HCT116 (cell line): ENCODE data around the gene MEI1. TPM values are rescaled to one million over a fixed set of nuclear protein-coding genes. Genes with fewer than 3 reads are reported as not detected.

Experiments
- ATAC-seq: fragments of 200-7000 bp; cut with Tn5 transposase; 2 replicates; pipeline ENCODE4 v1.9.1; 2020; ENCODE audit warnings: mild to moderate bottlenecking, moderate library complexity
- BruUV-seq: library from RNA; stranded (reverse); fragments of 400-500 nt; replicated peaks from 2 replicates; lab custom pipeline; 2021; lab: Mats Ljungman, UMichigan
- CTCF ChIA-PET: fragments of 300-600 bp; sonication (Branson Sonifier 250); formaldehyde crosslinking; loops from one replicate; lab custom pipeline; 2021; ENCODE audit warnings: antibody characterized with exemption; lab: Charles Lee
- POLR2A ChIA-PET: fragments of 300-600, 350-600 bp; sonication (Branson Sonifier 250); formaldehyde crosslinking; loops from one replicate; lab custom pipeline; 2021; ENCODE audit warnings: antibody characterized with exemption; lab: Charles Lee
- RAD21 ChIA-PET, 2 experiments: fragments of 300-600 bp; sonication (Branson Sonifier 250); formaldehyde crosslinking; loops; one replicate each; lab custom pipeline; 2023; ENCODE audit warnings: low total read pairs in 2 of 2; ENCODE audit not compliant: uncharacterized antibody in 2 of 2, unreplicated experiment in 2 of 2, low non-redundant PET in 1 of 2; lab: Charles Lee
- DNase-seq: peaks from one replicate; pipeline ENCODE4 v3.0.0-alpha.2; 2010; ENCODE audit warnings: low read depth, low spot score
- H2AFZ ChIP-seq: fragments of 200-600 bp; shearing (Covaris generic), sonication (generic); 2 replicates; pipeline ENCODE4 v1.6.1; 2017; ENCODE audit warnings: low read depth, mixed run types, mixed read lengths, antibody characterized with exemption, low read length; ENCODE audit not compliant: poor library complexity, severe bottlenecking
- H3K27ac ChIP-seq: 2 replicates; pipeline ENCODE4 v1.5.1; 2012; ENCODE audit warnings: low read depth, low read length
- H3K27me3 ChIP-seq: fragments of 200-600 bp; sonication (generic); 2 replicates; pipeline ENCODE4 v1.6.1; 2016; ENCODE audit warnings: mixed run types, low read length, mixed read lengths; ENCODE audit not compliant: insufficient read depth
- H3K36me3 ChIP-seq, 2 experiments: fragments of 200-500 bp in 1 of 2; fragments of 200-600 bp in 1 of 2; sonication (Bioruptor generic) in 1 of 2; sonication (generic) in 1 of 2; 2 replicates each; pipeline versions ENCODE4 v1.5.1 to v1.6.1; 2014 to 2016; ENCODE audit warnings: low read length in 2 of 2, inconsistent platforms in 1 of 2, mixed read lengths in 1 of 2, mixed run types in 1 of 2; ENCODE audit not compliant: insufficient read depth in 2 of 2, control insufficient read depth in 1 of 2
- H3K4me1 ChIP-seq, 2 experiments: fragments of 200-600 bp in 1 of 2; sonication (generic) in 1 of 2; 2 replicates each; pipeline versions ENCODE4 v1.5.1 to v1.6.1; 2012 to 2017; ENCODE audit warnings: low read length in 2 of 2, inconsistent platforms in 1 of 2, mild to moderate bottlenecking in 1 of 2, mixed read lengths in 1 of 2, mixed run types in 1 of 2, moderate library complexity in 1 of 2; ENCODE audit not compliant: insufficient read depth in 2 of 2, control insufficient read depth in 1 of 2
- H3K4me2 ChIP-seq: fragments of 200-600 bp; sonication (generic); 2 replicates; pipeline ENCODE4 v1.6.1; 2017; ENCODE audit warnings: mixed run types, low read length, mixed read lengths
- H3K4me3 ChIP-seq, 2 experiments: fragments of 200-600 bp in 1 of 2; sonication (generic) in 1 of 2; replicated peaks in 1 of 2; 2 replicates each; pipeline ENCODE4 v1.5.1; 2011 to 2016; ENCODE audit warnings: low read length in 2 of 2, control low read depth in 1 of 2, low read depth in 1 of 2, mild to moderate bottlenecking in 1 of 2, mixed read lengths in 1 of 2, mixed run types in 1 of 2
- H3K79me2 ChIP-seq: fragments of 200-600 bp; sonication (generic); 2 replicates; pipeline ENCODE4 v1.6.1; 2017; ENCODE audit warnings: mild to moderate bottlenecking, mixed run types, low read length, moderate library complexity, mixed read lengths; ENCODE audit not compliant: insufficient read depth
- H3K9ac ChIP-seq: fragments of 200-600 bp; sonication (generic); 2 replicates; pipeline ENCODE4 v1.6.1; 2016; ENCODE audit warnings: low read length, mixed read lengths
- H3K9me2 ChIP-seq: fragments of 200-600 bp; sonication (generic), shearing (Covaris generic); 2 replicates; pipeline ENCODE4 v1.6.1; 2017; ENCODE audit warnings: mixed run types, mild to moderate bottlenecking, moderate library complexity; ENCODE audit not compliant: insufficient read depth
- H3K9me3 ChIP-seq, 2 experiments: fragments of 200-500 bp in 1 of 2; fragments of 200-600 bp in 1 of 2; sonication (Bioruptor generic) in 1 of 2; sonication (generic) in 1 of 2; 2 replicates each; pipeline ENCODE4 v1.6.1; 2014 to 2017; ENCODE audit warnings: low read length in 2 of 2, mixed read lengths in 2 of 2, inconsistent platforms in 1 of 2, low read depth in 1 of 2, mild to moderate bottlenecking in 1 of 2, mixed run types in 1 of 2, moderate library complexity in 1 of 2; ENCODE audit not compliant: control insufficient read depth in 1 of 2, insufficient read depth in 1 of 2
- H4K20me1 ChIP-seq: fragments of 200-600 bp; sonication (generic), shearing (Covaris generic); 2 replicates; pipeline ENCODE4 v1.6.1; 2017; ENCODE audit warnings: mixed run types, mild to moderate bottlenecking, moderate library complexity; ENCODE audit not compliant: insufficient read depth
- CBX3 ChIP-seq: IDR thresholded peaks from 2 replicates; pipeline ENCODE4 v1.6.1; 2012; ENCODE audit warnings: low read depth
- CEBPB ChIP-seq: IDR thresholded peaks from 2 replicates; pipeline ENCODE4 v1.6.1; 2012; ENCODE audit warnings: low read depth
- EGR1 ChIP-seq: IDR thresholded peaks from 2 replicates; pipeline ENCODE4 v1.6.1; 2012; ENCODE audit warnings: low read depth
- EZH2phosphoT487 ChIP-seq: fragments of 200-600 bp; IDR thresholded peaks from 2 replicates; pipeline ENCODE4 v1.6.1; 2018; ENCODE audit warnings: antibody characterized with exemption, borderline replicate concordance
- FOSL1 ChIP-seq: IDR thresholded peaks from 2 replicates; pipeline ENCODE4 v1.6.1; 2012; ENCODE audit warnings: low read depth
- JUND ChIP-seq: IDR thresholded peaks from 2 replicates; pipeline ENCODE4 v1.6.1; 2012
- MAX ChIP-seq: IDR thresholded peaks from 2 replicates; pipeline ENCODE4 v1.6.1; 2012
- RAD21 ChIP-seq: IDR thresholded peaks from 2 replicates; pipeline ENCODE4 v1.6.1; 2012; ENCODE audit warnings: low read depth, mild to moderate bottlenecking
- SIN3A ChIP-seq: IDR thresholded peaks from 2 replicates; pipeline ENCODE4 v1.6.1; 2012; ENCODE audit warnings: low read depth
- SP1 ChIP-seq: IDR thresholded peaks from 2 replicates; pipeline ENCODE4 v1.6.1; 2012; ENCODE audit warnings: low read depth
- SRF ChIP-seq: IDR thresholded peaks from 2 replicates; pipeline ENCODE4 v1.6.1; 2012; ENCODE audit warnings: low read depth
- TCF7L2 ChIP-seq: IDR thresholded peaks from 2 replicates; pipeline ENCODE4 v1.7.0; 2011; ENCODE audit warnings: borderline replicate concordance, inconsistent platforms; ENCODE audit not compliant: insufficient read depth, insufficient read length; ENCODE audit errors: extremely low read depth
- ZBTB33 ChIP-seq: IDR thresholded peaks from 2 replicates; pipeline ENCODE4 v1.6.1; 2011; ENCODE audit warnings: mild to moderate bottlenecking, low read length, moderate library complexity; ENCODE audit not compliant: insufficient replicate concordance; ENCODE audit errors: extremely low read depth
- ZNF274 ChIP-seq: fragments of 200-500 bp; sonication (Bioruptor generic); IDR thresholded peaks from 2 replicates; pipeline ENCODE4 v1.6.1; 2014; ENCODE audit warnings: mild to moderate bottlenecking, low read depth, low read length, inconsistent platforms
- intact Hi-C: fragments of 100-400 bp; cut with micrococcal nuclease; formaldehyde crosslinking; loops from 2 replicates; pipeline ENCODE4 v1.10.0; 2022
- total RNA-seq: library from RNA; stranded (reverse); gene quantifications from one replicate; pipeline ENCODE4 v1.2.1, GENCODE V29; 2021; ENCODE audit not compliant: unreplicated experiment

Gene MEI1
- total RNA-seq, 1 experiment from 2014 or later = 0.64 TPM

GRCh38 chr22:41840216-41840615 is 140.9 kb downstream of the MEI1 start (continued):
- TF ChIP-seq ZBTB33 (no peak), JUND (no peak), FOSL1 (no peak), SIN3A (no peak), CEBPB (no peak), CBX3 (no peak), MAX (no peak), ZNF274 (no peak)
- TF ChIP-seq, all 23 proteins: peak for 0

GRCh38 chr22:41841085-41841712 is 141.9 kb downstream of the MEI1 start:
- no TSS peak for BruUV-seq
- no peak for TF ChIP-seq MAX
- no peak for TF ChIP-seq SP1
- TF ChIP-seq EGR1 = no peak
- no peak for TF ChIP-seq EZH2phosphoT487
- TF ChIP-seq SRF = no peak
- no peak for TF ChIP-seq TCF7L2
- no peak for TF ChIP-seq RAD21
- no peak for TF ChIP-seq ZNF274
- TF ChIP-seq, all 23 proteins: peak for 0
- H3K36me3 ChIP-seq = peaks cover 3 to 5% of the 10 kb centered on the region in 2 experiments; a peak in 2 of 4 replicates
- peaks cover 6% of the 10 kb centered on the region; the same call in 1 of the 2 replicates for H4K20me1 ChIP-seq
- ChIA-PET POLR2A (interaction anchor here (1.0 kb wide), 1 partner anchor 8 kb away, joined by 5 read pairs; the partner anchor contains the start of gene SREBF2), CTCF (no interaction called here), RAD21 (no interaction called here)
- no peaks in the 10 kb centered on the region for H3K9me2 ChIP-seq
- H3K4me1 ChIP-seq = peaks cover 17 to 25% of the 10 kb centered on the region in 2 experiments
- ATAC-seq (peak; percentile 46; the same call in 1 of the 2 replicates), DNase-seq (no peak)
- H3K9ac ChIP-seq = no peak overlapping the region
- intact Hi-C loops = no loop called here
- no peak overlapping the region for H3K27ac ChIP-seq
- no peaks in the 10 kb centered on the region for H3K9me3 ChIP-seq
- no peak overlapping the region for H3K4me3 ChIP-seq
- H3K79me2 ChIP-seq = peaks cover 93% of the 10 kb centered on the region
- H3K4me2 ChIP-seq = peak overlapping the region; percentile 20; the same call in 1 of the 2 replicates
- H3K27me3 ChIP-seq = no peaks in the 10 kb centered on the region
- no peak overlapping the region for H2AFZ ChIP-seq
